ENCODE data around the gene PLXNB2.
A peak's percentile ranks its signal among the peaks of the same experiment; 100 is the strongest.
"Not testable (repeated sequence)": the region's sequence is repeated elsewhere in the genome, so short reads cannot be mapped to it uniquely, and the experiment has no call there.

The PLXNB2 gene

DNA sequence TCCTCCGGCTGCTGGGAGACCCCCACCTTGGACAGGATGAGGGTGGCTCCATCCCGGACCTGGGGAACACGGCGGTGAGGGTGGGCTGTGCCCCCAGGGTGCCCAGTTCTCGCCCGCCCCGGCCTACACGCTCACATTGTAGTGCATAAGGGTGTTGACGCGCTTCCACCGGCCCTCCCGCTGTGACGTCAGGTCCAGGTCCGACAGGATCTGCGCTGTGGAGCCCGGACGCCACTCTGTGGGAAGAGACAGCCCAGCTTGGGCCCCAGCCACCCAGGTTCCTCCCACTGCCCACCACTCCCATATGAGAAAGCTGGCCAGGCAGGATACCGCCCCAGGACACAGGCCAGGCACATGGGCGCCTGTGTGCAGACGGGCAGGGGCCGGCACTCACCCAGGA lies 29.0 kb downstream of the PLXNB2 start:
- DNase-seq = no peak

DNA sequence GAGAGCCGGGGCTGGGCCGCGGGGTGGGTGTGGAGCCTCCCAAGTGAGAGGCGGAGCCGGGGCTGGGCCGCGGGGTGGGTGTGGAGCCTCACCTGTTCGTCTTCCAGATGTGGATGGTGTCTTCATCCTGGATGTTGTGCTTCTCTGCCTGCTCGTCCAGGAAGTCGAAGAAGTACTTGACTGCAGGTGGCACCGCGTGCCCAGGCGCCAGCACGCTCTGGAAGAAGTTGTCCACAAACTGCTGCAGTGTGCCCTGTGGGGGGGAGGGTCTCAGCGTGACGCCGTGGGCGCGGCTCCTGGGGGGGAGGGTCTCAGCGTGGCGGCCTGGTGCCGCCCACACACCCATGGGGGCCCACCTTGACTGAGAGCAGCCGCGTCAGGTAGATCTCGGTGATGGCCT lies 29.7 kb downstream of the PLXNB2 start:
- DNase-seq = no peak

DNA sequence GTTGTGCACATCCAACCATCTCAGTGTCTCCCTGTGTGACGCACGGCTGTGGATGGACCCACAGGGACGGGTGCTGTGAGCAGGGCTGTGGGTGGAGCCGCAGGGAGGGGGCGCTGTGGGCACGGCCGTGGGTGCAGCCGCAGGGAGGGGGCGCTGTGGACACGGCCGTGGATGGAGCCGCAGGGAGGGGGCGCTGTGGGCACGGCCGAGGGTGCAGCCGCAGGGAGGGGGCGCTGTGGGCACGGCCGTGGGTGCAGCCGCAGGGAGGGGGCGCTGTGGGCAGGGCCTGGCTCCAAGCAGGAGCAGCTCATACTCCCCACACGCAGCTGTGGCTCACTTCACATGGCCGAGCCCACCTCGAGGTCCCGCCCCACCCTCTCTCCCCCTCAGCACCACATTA lies 31.3 kb downstream of the PLXNB2 start:
- peak; percentile 43 for DNase-seq

DNA sequence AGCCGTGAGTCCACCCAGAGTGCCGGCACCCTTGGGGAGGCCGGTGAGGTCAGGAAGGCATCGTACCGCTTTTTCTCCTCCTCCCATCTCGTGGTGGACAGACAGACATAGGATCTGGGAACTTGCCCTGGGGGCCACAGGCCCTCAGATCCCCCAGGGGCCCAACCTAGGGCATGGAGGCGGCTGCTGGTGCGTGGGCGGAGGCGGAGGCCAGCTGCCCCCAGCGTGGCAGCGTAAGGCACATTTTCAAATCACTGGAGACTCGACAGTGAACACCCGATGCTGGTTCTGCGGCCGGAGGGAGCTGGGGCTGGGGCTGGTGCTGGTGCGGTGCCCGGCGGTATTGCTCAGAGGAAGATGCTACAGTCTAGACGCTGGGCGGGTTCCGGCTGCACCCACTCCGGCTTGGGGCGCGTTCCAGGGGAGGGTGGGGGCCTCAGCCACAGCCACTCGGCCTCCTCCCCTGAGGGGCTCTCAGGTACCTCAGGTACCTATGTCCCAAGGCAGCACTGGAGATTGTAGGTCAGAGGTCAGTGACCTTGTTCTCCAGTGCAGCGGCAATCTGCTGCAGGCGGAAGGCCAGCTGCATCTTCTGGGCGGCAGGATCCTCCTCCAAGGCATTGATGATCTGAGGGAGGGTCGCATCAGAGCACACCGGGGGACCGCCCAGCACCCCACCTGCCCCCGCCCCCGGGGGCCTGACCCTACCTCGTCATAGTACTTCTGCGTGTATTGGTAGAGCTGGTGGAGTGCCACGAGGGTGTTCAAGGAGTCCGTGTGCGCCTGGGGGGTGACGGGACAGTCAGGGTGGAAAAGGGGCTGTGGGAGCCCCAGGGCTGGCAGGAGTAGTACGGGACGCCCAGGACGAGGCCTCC lies 32.0 kb downstream of the PLXNB2 start:
- no peak for DNase-seq

DNA sequence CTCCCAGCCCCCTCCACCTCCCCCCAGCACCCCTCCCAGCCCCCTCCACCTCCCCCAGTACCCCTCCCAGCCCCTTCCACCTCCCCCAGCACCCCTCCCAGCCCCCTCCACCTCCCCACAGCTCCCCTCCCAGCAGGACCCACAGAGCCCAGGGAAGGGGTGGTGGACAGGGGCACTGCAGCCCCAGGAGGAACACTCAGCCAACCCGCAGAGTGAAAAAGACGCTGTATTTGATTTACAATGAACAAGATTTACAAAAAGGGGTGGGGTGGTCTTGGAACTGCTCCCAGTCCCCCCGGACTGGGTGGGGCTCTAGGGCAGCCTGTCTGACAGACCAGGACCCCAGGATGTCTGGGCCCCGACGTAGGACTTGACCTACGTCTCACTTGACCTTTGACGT lies 32.7 kb downstream of the PLXNB2 start:
- DNase-seq = no peak

DNA sequence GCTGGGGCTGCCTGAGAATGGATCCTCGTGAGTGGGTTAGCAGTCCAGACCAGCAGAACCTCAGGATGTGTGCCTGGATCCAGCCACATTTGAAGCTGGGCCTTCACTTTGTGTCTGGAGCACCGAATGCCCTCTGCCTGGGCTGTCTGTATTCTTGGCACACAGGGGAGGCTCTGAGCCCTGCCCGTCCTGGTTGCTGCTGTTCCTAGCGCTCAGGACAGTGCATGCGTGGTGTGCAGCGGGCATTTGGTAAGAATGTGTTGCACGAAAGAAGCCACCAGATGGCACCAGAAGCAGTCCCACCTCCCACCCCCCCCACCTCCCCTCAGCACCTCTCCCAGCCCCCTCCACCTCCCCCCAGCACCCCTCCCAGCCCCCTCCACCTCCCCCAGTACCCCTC lies 33.1 kb downstream of the PLXNB2 start:
- DNase-seq = peak; percentile 68

DNA sequence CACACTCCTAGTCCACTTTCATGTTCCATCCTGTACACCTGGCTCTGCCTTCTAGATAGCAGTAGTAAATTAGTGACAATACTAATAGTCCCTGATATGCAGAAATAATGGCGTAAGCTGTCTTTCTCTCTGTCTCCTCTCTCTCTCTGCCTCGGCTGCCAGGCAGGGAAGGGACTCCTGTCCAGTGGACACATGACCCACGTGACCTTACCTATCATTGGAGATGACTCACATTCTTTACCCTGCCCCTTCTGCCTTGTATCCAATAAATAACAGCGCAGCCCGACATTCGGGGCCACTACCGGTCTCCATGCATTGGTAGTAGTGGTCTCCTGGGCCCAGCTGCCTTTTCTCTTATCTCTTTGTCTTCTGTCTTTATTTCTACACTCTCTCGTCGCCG lies 33.7 kb downstream of the PLXNB2 start:
- DNase-seq = not testable (repeated sequence)

DNA sequence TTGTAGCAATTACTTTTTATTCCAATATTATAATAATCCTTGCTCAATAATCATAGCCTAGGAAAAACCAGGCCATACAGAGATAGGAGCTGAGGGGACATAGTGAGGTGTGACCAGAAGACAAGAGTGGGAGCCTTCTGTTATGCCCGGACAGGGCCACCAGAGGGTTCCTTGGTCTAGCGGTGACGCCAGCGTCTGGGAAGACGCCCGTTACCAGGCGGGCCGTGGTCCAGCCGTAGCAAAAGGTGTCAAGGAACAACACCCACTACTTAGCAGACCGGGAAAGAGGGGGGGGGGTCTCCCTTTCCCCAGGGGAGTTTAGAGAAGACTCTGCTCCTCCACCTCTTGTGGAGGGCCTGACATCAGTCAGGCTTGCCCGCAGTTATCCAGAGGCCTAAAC lies 34.1 kb downstream of the PLXNB2 start:
- not testable (repeated sequence) for DNase-seq

DNA sequence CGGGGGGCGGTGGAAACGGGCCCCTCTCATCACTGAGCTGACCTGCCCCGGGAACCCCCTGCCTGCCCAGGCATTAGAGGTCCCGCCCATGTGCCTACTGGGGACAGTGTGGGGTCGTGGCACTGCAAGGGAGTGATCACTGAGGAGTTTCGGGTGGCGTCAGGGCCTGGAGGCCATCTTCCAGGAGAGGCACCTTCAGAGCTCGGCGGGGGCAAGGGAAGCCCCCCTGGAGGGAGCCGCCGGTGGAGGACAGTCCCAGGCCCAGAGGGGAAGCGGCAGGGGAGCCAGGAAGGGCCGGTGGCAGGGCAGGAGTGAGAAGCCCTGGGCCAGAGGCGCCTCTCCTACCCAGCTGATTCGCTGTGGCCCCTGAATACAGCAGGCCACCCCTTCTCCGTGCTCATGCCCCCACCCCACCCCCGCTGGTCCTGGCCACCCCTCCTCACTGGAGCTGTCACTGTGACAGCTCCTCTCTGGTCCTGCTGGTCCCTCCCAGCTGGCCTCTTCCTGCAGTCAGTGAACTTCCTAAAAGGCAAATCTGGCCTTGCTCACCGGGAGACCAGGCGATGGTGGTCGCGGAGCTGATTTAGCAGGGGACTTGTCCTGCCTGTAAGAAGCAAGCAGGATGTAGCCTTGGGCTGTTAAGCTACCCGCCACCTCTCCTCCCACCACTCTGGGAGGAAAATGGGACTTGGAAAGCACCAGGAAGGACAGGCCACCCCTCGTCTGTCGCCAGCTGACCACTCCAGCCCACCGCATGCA lies 35.2 kb downstream of the PLXNB2 start:
- no peak for DNase-seq

DNA sequence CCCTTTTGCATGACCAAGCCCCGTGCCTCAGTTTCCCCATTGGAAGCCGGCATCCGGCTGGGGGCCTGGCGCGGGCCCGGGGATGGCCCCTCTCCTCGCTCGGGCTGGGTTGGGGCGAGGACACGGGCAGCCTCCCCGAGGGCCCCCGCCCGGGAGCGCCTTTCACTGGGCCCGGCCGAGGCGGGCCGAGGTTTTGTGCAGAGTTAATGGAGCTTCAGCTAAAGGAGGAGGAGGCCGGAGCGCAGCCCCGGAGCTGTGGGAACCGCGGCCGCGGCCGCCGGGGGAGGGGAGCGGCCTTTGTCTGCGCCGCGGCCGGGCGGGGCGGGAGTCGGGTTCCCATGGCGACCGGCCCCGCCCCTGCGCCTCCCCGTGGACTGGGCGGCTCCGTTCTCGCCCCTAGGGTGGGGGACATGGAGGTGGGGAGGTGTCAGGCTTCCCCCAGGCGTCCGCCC lies 35.9 kb downstream of the PLXNB2 start:
- peak; percentile 64 for DNase-seq

DNA sequence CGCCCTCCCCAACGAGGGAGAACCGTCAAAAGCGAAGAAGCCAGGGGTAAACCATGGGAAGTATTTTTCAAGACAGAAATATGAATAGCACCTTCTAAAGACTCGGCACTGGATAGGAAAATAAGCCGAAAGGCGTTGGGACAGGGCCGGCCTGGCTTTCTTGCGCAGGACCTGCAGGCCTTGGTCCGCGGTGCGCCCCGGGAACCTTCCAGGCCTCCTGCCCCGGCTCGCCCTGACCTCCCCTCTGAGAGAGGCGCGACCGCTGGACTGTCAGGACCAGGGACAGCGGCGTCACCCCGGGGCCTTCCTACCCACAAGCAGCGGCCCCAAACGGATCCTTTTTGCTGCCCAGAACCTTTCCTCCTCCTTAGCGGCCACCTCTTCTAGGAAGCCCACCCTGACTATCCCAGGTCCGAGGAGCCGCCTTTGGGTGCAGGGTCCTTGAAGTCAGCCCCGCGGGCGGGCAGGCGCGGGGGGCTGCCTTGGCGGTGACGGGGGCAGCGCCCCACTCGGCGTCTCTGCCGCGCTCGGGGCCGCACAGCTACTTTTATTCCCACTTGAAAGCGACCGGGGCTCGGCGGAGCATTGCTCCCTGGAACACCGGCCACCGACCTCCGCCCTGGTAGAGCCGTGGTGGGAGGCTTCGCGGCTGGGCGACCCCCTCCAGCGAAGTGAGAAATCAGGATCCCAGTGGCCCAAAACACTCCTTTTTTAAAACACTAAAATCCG lies 36.6 kb downstream of the PLXNB2 start:
- peak; percentile 56 for DNase-seq

DNA sequence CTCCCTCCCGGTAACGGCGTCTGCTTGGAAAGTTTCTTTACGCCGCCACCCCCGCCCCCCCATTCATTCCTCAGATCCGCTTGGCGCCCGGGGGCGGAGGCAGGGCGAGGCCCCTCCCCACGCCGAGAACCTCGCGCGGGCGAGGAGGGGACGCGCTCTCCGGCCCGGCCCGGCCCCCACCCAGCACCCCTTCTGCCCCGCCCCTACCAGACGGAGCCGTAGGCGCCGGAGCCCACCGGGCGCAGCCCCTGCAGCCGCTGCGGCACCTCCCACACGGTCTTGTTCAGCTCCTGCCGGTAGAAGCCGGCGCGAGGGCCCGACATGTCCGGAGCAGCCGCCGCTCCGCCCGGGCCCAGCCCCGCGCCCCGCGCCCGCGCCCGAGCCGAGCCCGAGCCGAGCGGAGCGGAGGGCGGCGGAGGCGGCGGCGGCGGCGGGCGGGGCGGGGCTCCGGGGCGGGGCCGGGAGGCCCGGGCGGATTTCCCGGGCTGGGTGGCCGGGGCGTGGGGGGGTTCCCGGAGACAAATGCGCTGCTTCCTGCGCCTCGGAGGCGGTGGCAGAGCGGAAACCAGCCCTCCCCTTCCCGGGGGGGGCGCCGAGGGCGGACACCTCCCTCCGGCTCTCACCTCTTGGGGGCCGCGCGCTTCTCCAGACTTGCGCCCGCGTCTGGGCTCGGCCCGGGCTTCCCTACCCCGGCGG lies 37.3 kb downstream of the PLXNB2 start, which contains the start of gene MAPK11:
Gene MAPK11, minus strand, starts transcription at position 411 of the 696 bp plus-strand sequence. Its CDS starts 88 bp downstream, at position 323.
- no peak for DNase-seq

DNA sequence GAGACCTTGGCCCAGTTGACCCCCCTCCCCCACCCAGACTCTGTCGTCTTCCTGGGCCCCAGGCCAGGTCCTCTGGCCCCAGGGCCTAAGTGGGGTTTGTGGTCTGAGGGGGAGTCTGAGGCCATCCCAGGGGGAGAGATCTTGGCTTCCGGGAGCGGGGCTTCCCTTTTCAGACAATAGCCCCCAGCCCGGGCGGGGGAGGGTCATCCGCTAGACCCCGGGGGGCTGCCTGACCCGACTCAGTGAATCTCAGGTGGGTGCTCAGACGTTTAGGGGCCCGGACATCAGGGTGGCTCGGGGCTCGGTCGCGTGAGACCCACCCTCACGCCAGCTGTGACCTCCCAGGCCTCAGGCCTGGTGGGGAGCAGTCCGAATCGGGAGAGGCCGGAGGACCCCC lies 37.9 kb downstream of the PLXNB2 start:
- DNase-seq = no peak

DNA sequence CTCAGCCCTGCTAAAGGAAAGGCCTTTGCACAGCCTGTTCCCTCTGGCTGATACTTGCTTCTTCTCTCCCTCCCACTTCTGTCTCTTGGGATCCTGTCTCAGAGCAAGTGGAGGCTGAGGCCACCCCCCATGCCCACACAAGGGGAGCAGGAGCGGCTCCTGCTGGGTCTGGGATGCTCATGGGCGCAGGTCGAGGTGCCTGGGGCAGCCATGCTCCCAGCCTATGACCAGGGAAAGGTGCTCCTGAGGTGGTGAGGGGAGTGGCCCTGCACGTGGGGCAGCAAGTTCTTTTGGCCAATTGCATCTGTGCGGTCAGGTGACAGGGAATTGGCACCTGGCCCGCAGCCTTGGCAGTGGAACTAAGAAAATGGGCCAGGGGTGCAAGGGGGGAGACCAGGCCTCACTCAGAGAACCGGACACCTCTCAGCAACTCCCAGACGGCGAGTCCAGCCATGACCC lies 38.8 kb downstream of the PLXNB2 start:
- no peak for DNase-seq

DNA sequence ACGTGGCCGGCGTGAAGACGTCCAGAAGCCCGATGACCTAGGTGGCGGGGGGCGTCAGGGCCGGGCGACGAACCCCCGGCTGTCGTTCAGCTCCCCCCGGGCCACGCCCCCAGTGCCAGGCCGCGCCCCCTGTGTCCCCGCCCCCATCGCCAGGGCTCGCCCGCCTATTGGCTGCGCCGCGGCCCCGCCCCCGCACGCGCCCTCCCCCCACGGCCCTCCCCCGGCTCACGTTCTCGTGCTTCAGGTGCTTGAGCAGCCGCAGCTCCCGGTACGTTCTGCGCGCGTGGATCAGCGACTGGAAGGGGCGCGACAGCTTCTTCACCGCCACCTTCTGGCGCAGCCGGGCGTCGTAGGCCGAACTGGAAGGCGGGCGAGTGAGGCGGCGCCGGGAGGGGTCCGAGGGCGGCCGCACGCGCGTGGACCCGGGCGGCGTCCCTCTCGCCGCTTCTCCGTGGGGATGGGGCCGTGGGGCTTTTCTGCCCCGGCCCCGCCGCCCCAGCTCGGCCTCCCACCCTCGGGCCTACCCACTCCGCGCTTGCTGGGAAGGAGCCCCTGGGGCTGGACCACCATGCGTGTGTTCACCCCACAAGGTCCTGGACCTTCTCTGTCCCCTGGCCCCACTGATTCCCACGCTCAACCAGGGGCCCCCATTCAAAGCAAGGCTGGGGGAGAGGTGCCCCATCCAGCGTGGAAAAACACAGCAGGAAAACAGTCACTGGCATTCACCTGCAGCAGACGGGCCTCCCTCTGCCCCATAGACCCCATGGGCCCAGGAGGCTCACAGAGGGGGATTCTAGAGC lies 39.7 kb downstream of the PLXNB2 start:
- DNase-seq = peak; percentile 23

DNA sequence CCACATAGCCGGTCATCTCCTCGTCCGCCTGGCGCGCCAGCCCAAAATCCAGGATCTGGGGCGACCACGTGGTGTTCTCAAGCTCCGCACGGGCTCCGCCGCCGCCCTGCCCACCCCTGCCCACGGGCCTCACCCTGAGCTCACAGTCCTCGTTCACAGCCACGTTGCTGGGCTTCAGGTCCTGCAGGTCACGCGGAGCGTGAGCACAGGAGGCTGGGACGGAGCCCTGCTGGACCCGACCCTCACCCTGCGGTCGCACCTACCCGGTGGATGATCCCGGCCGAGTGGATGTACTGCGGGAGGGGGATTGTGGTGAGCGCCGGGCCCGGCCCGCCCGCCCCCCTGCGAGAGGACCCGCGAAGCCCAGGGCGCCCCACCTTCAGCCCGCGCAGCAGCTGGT lies 40.5 kb downstream of the PLXNB2 start:
- no peak for DNase-seq

DNA sequence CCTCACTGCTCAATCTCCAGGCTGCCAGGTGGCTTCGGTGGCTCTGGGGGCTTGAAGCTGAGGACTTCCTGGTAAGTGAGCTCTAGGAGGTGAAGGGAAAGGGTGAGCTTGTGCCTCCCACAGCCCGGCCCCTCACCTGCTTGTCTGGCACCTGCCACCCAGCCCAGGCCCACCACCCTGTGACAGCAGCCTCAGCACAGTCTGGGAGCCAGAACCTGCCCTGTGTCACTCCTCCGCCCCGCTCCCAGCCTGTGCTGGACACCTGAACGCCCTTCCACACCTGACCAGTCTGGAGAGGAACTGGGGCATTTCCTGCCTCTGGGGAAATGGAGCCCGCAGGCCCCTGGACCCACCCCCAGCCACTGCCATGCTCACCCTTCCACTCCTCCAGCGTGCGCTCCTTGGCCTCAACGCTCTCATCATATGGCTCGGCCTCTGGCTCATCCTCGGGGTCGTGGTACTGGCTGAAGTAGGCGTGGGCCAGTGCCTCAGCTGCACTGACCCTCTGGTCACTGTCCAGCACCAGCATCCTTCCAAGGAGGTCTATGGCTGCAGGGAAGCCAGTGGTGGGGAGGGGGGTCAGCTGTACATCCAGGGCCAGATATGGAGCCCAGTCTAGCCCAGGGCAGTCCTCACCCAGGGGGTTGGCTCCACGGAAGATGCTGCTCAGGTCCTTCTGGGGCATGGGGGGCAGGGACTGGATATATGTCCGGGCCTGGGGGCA lies 42.3 kb downstream of the PLXNB2 start:
- DNase-seq = no peak

DNA sequence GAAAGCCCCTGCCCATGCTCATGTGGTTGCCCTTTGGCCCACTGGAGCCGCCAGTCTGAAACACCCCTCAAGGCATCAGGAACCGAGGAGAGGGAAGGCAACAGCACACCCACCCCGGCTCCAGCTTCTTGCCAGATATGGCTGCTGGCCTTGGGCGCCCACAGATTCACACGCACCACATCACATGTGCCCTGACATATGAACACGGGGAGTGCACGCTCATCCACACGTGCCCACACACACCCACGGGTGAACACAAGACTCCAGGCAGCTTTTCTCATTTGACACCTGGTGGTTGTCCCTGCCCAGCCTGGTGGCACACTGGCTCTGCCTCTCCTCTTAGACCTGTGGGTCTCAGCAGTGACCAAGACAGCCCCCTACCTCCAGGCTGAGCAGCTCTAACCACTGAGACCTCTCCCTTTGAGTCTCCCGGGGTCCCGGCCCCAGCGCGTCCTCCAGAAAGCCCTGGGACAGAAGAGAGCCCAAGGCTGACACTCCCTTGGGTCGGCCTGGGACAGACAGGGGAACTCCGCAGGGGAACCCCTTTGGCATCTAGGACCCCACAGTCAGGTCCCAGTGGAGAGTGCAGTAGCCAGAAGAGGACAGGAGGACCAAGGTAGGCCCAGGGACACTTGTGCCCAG lies 43.2 kb downstream of the PLXNB2 start:
- no peak for DNase-seq

DNA sequence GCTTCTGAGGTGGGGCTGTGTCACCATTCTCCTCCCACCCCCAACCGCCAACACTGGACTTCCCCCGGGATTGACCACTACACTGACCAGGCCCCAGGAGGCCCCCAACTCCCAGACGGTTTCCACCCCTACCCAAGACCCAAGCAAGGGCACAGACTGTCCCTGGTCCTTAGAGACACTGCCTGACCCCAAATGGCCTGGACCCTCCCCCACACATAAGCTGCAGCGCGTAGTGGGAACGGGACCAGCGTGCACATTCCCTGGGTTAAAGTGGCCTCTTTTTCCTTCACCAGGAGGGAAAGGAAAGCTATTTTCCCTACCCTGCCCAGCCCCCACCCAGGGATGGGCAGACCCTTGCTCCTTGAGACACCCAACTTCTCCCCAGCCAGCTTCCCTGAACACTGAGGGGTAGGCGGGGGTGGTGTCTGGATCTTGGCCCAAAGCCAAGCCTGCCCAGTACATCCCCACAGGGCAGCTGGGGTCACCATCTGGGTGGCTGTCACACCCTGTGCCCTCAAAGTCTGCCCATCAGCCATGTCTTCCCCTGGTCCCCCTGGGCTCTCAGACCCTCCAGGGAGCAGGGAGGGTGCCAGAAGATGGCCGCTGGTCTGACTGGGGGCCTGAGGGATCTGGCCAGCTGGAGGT lies 44.4 kb downstream of the PLXNB2 start:
- no peak for DNase-seq

DNA sequence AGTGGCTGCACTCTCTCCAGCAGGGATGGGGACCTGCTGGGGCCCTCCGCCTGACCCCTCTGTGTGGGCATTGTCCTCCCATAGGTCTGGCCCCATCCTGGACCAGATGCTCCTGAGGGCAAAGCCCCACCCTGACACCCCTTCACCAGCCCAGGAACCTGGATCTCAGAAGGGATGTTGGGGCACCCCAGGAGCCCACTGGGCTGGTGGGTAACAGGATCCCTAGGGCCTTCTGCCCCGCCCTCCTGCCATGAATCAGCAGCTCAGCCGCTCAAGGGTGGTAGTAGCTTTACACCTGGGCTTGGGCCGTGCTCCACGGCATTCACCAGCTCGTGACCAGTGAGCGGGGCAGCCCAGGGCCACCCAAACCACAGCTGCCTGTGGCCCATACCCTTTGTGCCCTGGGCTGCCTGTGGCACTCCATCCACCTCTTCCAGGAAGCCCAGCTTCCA lies 45.0 kb downstream of the PLXNB2 start:
- peak; percentile 25 for DNase-seq

All from hematopoietic multipotent progenitor cell treated with erythropoietin and hydrocortisone succinate and interleukin-3 and kit ligand, for 8 days (in vitro differentiated cells).